ENCODE data around the gene ADAMTS15.

ADAMTS15 gene

GRCh38 chr11:130464291-130464812 is 15.9 kb downstream of the ADAMTS15 start:
- no peak for DNase-seq

- no peak for DNase-seq
These were observed 16.8 kb downstream of the ADAMTS15 start for GRCh38 chr11:130465263-130465662.

GRCh38 chr11:130467116-130467900 is 18.9 kb downstream of the ADAMTS15 start:
- DNase-seq, result no peak

- no peak for DNase-seq
These were observed 20.7 kb downstream of the ADAMTS15 start for GRCh38 chr11:130469181-130469580.

GRCh38 chr11:130470832-130471706 is 22.6 kb downstream of the ADAMTS15 start:
- DNase-seq, result no peak

GRCh38 chr11:130471731-130472433 is 23.4 kb downstream of the ADAMTS15 start:
- DNase-seq, result no peak

- no peak for DNase-seq
These were observed 24.1 kb downstream of the ADAMTS15 start for GRCh38 chr11:130472434-130472961.

- DNase-seq, result no peak
These were observed 24.8 kb downstream of the ADAMTS15 start for GRCh38 chr11:130473056-130473794.

GRCh38 chr11:130473795-130474377 is 25.4 kb downstream of the ADAMTS15 start:
- DNase-seq, result no peak

- no peak for DNase-seq
These were observed 26.4 kb downstream of the ADAMTS15 start for GRCh38 chr11:130474637-130475400.

- no peak for DNase-seq
These were observed 27.1 kb downstream of the ADAMTS15 start for GRCh38 chr11:130475426-130476053.

GRCh38 chr11:130476200-130476921 is 27.9 kb downstream of the ADAMTS15 start:
- no peak for DNase-seq

GRCh38 chr11:130476922-130477491 is 28.6 kb downstream of the ADAMTS15 start:
- no peak for DNase-seq

- no peak for DNase-seq
These were observed 29.2 kb downstream of the ADAMTS15 start for GRCh38 chr11:130477586-130478203.

GRCh38 chr11:130478204-130478701 is 29.8 kb downstream of the ADAMTS15 start:
- no peak for DNase-seq

- no peak for DNase-seq
These were observed 30.4 kb downstream of the ADAMTS15 start for GRCh38 chr11:130478881-130479280.

GRCh38 chr11:130480186-130480585 is 31.7 kb downstream of the ADAMTS15 start:
- DNase-seq, result no peak

- no peak for DNase-seq
These were observed 32.3 kb downstream of the ADAMTS15 start for GRCh38 chr11:130480711-130481140.

GRCh38 chr11:130483124-130483523 is 34.7 kb downstream of the ADAMTS15 start:
- DNase-seq, result no peak
